ENCODE measurements around the gene C17orf107.

C17orf107 gene

GRCh38 chr17:4944554-4945175, 45.3 kb downstream of the C17orf107 start:
- peak overlapping the region; percentile 98 for H3K4me2 ChIP-seq (ENCODE audit: low read length)
- peak overlapping the region; percentile 100 for H3K27ac ChIP-seq (ENCODE audit: low read length)
- TF ChIP-seq CTCF (IDR thresholded peaks at IDR 0.05; ENCODE audit: low read depth, low read length) (no peak), EZH2phosphoT487 (IDR thresholded peaks at IDR 0.05; ENCODE audit: low read depth) (no peak)
- H3K9me3 ChIP-seq (ENCODE audit: insufficient read depth, low read length): no peaks in the 10 kb centered on the region
- peak overlapping the region; percentile 99 for H3K4me3 ChIP-seq (ENCODE audit: low read length)
- H3K27me3 ChIP-seq (ENCODE audit: low read depth, low read length): no peaks in the 10 kb centered on the region
- H3K9ac ChIP-seq (ENCODE audit: low read length): peak overlapping the region; percentile 100
- peaks cover 35% of the 10 kb centered on the region for H3K4me1 ChIP-seq (ENCODE audit: low read length)
- H2AFZ ChIP-seq (ENCODE audit: low read depth, low read length): no peak overlapping the region
- peaks cover 83% of the 10 kb centered on the region for H3K79me2 ChIP-seq (ENCODE audit: low read length)
- peaks cover 54% of the 10 kb centered on the region for H3K36me3 ChIP-seq (replicated peaks; ENCODE audit: low read depth, low read length)
- H4K20me1 ChIP-seq (ENCODE audit: insufficient read depth, low read length): peaks cover 30% of the 10 kb centered on the region

- Histone ChIP-seq H3K9me3 (ENCODE audit: insufficient read depth, low read length) (no peaks in the 10 kb centered on the region), H3K79me2 (ENCODE audit: low read length) (peaks cover 86% of the 10 kb centered on the region), H3K9ac (ENCODE audit: low read length) (peak overlapping the region; percentile 100), H3K36me3 (replicated peaks; ENCODE audit: low read depth, low read length) (peaks cover 54% of the 10 kb centered on the region), H3K27ac (ENCODE audit: low read length) (peak overlapping the region; percentile 100), H3K4me1 (ENCODE audit: low read length) (peaks cover 35% of the 10 kb centered on the region), H3K27me3 (ENCODE audit: low read depth, low read length) (no peaks in the 10 kb centered on the region), H3K4me2 (ENCODE audit: low read length) (peak overlapping the region; percentile 98), H3K4me3 (ENCODE audit: low read length) (peak overlapping the region; percentile 99), H2AFZ (ENCODE audit: low read depth, low read length) (no peak overlapping the region), H4K20me1 (ENCODE audit: insufficient read depth, low read length) (peaks cover 30% of the 10 kb centered on the region)
- TF ChIP-seq CTCF (IDR thresholded peaks at IDR 0.05; ENCODE audit: low read depth, low read length) (no peak), EZH2phosphoT487 (IDR thresholded peaks at IDR 0.05; ENCODE audit: low read depth) (no peak)
Measured at GRCh38 chr17:4945176-4945943, 46.0 kb downstream of the C17orf107 start.

GRCh38 chr17:4945944-4946280, 46.6 kb downstream of the C17orf107 start:
- Histone ChIP-seq H2AFZ (ENCODE audit: low read depth, low read length) (no peak overlapping the region), H3K4me1 (ENCODE audit: low read length) (peaks cover 39% of the 10 kb centered on the region), H3K4me3 (ENCODE audit: low read length) (peak overlapping the region; percentile 99), H3K27me3 (ENCODE audit: low read depth, low read length) (no peaks in the 10 kb centered on the region), H3K36me3 (replicated peaks; ENCODE audit: low read depth, low read length) (peaks cover 54% of the 10 kb centered on the region), H3K79me2 (ENCODE audit: low read length) (peaks cover 86% of the 10 kb centered on the region), H3K4me2 (ENCODE audit: low read length) (peak overlapping the region; percentile 98), H3K9me3 (ENCODE audit: insufficient read depth, low read length) (no peaks in the 10 kb centered on the region), H4K20me1 (ENCODE audit: insufficient read depth, low read length) (peaks cover 30% of the 10 kb centered on the region), H3K9ac (ENCODE audit: low read length) (peak overlapping the region; percentile 100), H3K27ac (ENCODE audit: low read length) (peak overlapping the region; percentile 100)
- TF ChIP-seq CTCF (IDR thresholded peaks at IDR 0.05; ENCODE audit: low read depth, low read length) (no peak), EZH2phosphoT487 (IDR thresholded peaks at IDR 0.05; ENCODE audit: low read depth) (no peak)

- peak overlapping the region; percentile 100 for H3K27ac ChIP-seq (ENCODE audit: low read length)
- peak overlapping the region; percentile 98 for H3K4me2 ChIP-seq (ENCODE audit: low read length)
- peaks cover 86% of the 10 kb centered on the region for H3K79me2 ChIP-seq (ENCODE audit: low read length)
- H4K20me1 ChIP-seq (ENCODE audit: insufficient read depth, low read length): peaks cover 30% of the 10 kb centered on the region
- H3K9ac ChIP-seq (ENCODE audit: low read length): peak overlapping the region; percentile 100
- H3K9me3 ChIP-seq (ENCODE audit: insufficient read depth, low read length): no peaks in the 10 kb centered on the region
- no peak for TF ChIP-seq EZH2phosphoT487 (IDR thresholded peaks at IDR 0.05; ENCODE audit: low read depth)
- no peak for TF ChIP-seq CTCF (IDR thresholded peaks at IDR 0.05; ENCODE audit: low read depth, low read length)
- no peaks in the 10 kb centered on the region for H3K27me3 ChIP-seq (ENCODE audit: low read depth, low read length)
- H3K36me3 ChIP-seq (replicated peaks; ENCODE audit: low read depth, low read length): peaks cover 51% of the 10 kb centered on the region
- peak overlapping the region; percentile 99 for H3K4me3 ChIP-seq (ENCODE audit: low read length)
- H3K4me1 ChIP-seq (ENCODE audit: low read length): peaks cover 40% of the 10 kb centered on the region
- H2AFZ ChIP-seq (ENCODE audit: low read depth, low read length): no peak overlapping the region
Measured at GRCh38 chr17:4946312-4946976, 47.1 kb downstream of the C17orf107 start.
